H9 (cell line): Measurements from ENCODE around the gene AVEN. TPM values are rescaled to one million over a fixed set of nuclear protein-coding genes. Genes with fewer than 3 reads are reported as not detected.

Experiments used
- DNase-seq: peaks from one replicate; pipeline ENCODE4 v3.0.0-alpha.2; 2017
- H2AFZ ChIP-seq: one replicate; pipeline ENCODE4 v1.6.1; 2013; ENCODE audit warnings: mild to moderate bottlenecking, low read length, control low read depth, moderate library complexity
- H2AK5ac ChIP-seq: 2 replicates; pipeline ENCODE4 v1.6.1; 2013; ENCODE audit warnings: low read length, control low read depth, mixed read lengths; ENCODE audit not compliant: insufficient read length
- H2BK120ac ChIP-seq: one replicate; pipeline ENCODE4 v1.6.1; 2013; ENCODE audit warnings: low read depth, mild to moderate bottlenecking, low read length, control low read depth, inconsistent platforms; ENCODE audit not compliant: poor library complexity, severe bottlenecking
- H2BK12ac ChIP-seq: 2 replicates; pipeline ENCODE4 v1.6.1; 2013; ENCODE audit warnings: low read length, control low read depth, mixed read lengths, low read depth; ENCODE audit not compliant: insufficient read length
- H2BK15ac ChIP-seq: 2 replicates; pipeline ENCODE4 v1.6.1; 2013; ENCODE audit warnings: low read depth, low read length, control low read depth
- H2BK20ac ChIP-seq: one replicate; pipeline ENCODE4 v1.6.1; 2013; ENCODE audit warnings: low read depth, mild to moderate bottlenecking, low read length, control low read depth, inconsistent platforms; ENCODE audit not compliant: poor library complexity, severe bottlenecking
- H2BK5ac ChIP-seq: 2 replicates; pipeline ENCODE4 v1.6.1; 2013; ENCODE audit warnings: low read length, control low read depth, mixed read lengths; ENCODE audit not compliant: insufficient read length
- H3K14ac ChIP-seq: 2 replicates; pipeline ENCODE4 v1.6.1; 2013; ENCODE audit warnings: low read length, control low read depth; ENCODE audit not compliant: insufficient read depth
- H3K18ac ChIP-seq: 2 replicates; pipeline ENCODE4 v1.6.1; 2013; ENCODE audit warnings: low read depth, mild to moderate bottlenecking, mixed read lengths, low read length, control low read depth; ENCODE audit not compliant: insufficient read length
- H3K23ac ChIP-seq: 2 replicates; pipeline ENCODE4 v1.6.1; 2013; ENCODE audit warnings: low read length, control low read depth, mixed read lengths, low read depth; ENCODE audit not compliant: insufficient read length
- H3K23me2 ChIP-seq: 2 replicates; pipeline ENCODE4 v1.6.1; 2013; ENCODE audit warnings: low read depth, mild to moderate bottlenecking, mixed read lengths, low read length, control low read depth; ENCODE audit not compliant: insufficient read length, poor library complexity, severe bottlenecking
- H3K27ac ChIP-seq: 2 replicates; pipeline ENCODE4 v1.5.1; 2013; ENCODE audit warnings: low read length, control low read depth, mixed read lengths, low read depth; ENCODE audit not compliant: insufficient read length
- H3K27me3 ChIP-seq: 2 replicates; pipeline ENCODE4 v1.6.1; 2013; ENCODE audit warnings: low read length, control low read depth, inconsistent platforms; ENCODE audit not compliant: insufficient read depth
- H3K4ac ChIP-seq: 2 replicates; pipeline ENCODE4 v1.6.1; 2013; ENCODE audit warnings: low read depth, mild to moderate bottlenecking, control low read depth, inconsistent platforms, low read length, moderate library complexity
- H3K4me1 ChIP-seq: 2 replicates; pipeline ENCODE4 v1.6.1; 2013; ENCODE audit warnings: low read length, control low read depth, inconsistent platforms; ENCODE audit not compliant: insufficient read depth
- H3K4me2 ChIP-seq: 2 replicates; pipeline ENCODE4 v1.6.1; 2013; ENCODE audit warnings: low read length, control low read depth, mixed read lengths; ENCODE audit not compliant: insufficient read length, insufficient read depth
- H3K56ac ChIP-seq: 2 replicates; pipeline ENCODE4 v1.6.1; 2013; ENCODE audit warnings: low read depth, mild to moderate bottlenecking, mixed read lengths, low read length, control low read depth; ENCODE audit not compliant: insufficient read length
- H3K79me1 ChIP-seq: 2 replicates; pipeline ENCODE4 v1.6.1; 2013; ENCODE audit warnings: low read depth, mild to moderate bottlenecking, moderate library complexity, low read length, control low read depth, inconsistent platforms; ENCODE audit not compliant: insufficient read depth, poor library complexity, severe bottlenecking
- H3K79me2 ChIP-seq: 2 replicates; pipeline ENCODE4 v1.6.1; 2013; ENCODE audit warnings: low read length, control low read depth, inconsistent platforms; ENCODE audit not compliant: insufficient read depth
- H3K9ac ChIP-seq: 2 replicates; pipeline ENCODE4 v1.6.1; 2013; ENCODE audit warnings: low read length, control low read depth, mixed read lengths; ENCODE audit not compliant: insufficient read length; ENCODE audit errors: extremely low read depth
- H3K9me3 ChIP-seq: one replicate; pipeline ENCODE4 v1.6.1; 2013; ENCODE audit warnings: low read depth, low read length, inconsistent platforms; ENCODE audit not compliant: control insufficient read depth
- H3T11ph ChIP-seq: one replicate; pipeline ENCODE4 v1.6.1; 2013; ENCODE audit warnings: mild to moderate bottlenecking, low read length, control low read depth, inconsistent platforms
- H4K20me1 ChIP-seq: one replicate; pipeline ENCODE4 v1.6.1; 2013; ENCODE audit not compliant: control insufficient read depth, insufficient read length, insufficient read depth
- H4K5ac ChIP-seq: 2 replicates; pipeline ENCODE4 v1.6.1; 2013; ENCODE audit warnings: low read depth, mild to moderate bottlenecking, mixed read lengths, low read length, control low read depth; ENCODE audit not compliant: insufficient read length
- H4K8ac ChIP-seq: replicated peaks from 2 replicates; pipeline ENCODE4 v1.6.1; 2013; ENCODE audit warnings: low read length, control low read depth, mixed read lengths, low read depth; ENCODE audit not compliant: insufficient read length
- H4K91ac ChIP-seq: 2 replicates; pipeline ENCODE4 v1.6.1; 2013; ENCODE audit warnings: low read depth, mild to moderate bottlenecking, moderate library complexity, mixed read lengths, low read length, control low read depth; ENCODE audit not compliant: insufficient read length
- H3K27ac Mint-ChIP-seq, 3 experiments: 2 replicates in 2 of 3; 3 replicates in 1 of 3; pipeline ENCODE4 v1.8.0; 2020 to 2021; ENCODE audit warnings: mixed read lengths in 3 of 3, mild to moderate bottlenecking in 1 of 3, moderate library complexity in 1 of 3
- H3K27me3 Mint-ChIP-seq: 2 replicates; pipeline ENCODE4 v1.8.0; 2021; ENCODE audit warnings: low read depth, mild to moderate bottlenecking, moderate library complexity, mixed read lengths
- H3K36me3 Mint-ChIP-seq, 3 experiments: 2 replicates in 2 of 3; 3 replicates in 1 of 3; pipeline ENCODE4 v1.8.0; 2020 to 2021; ENCODE audit warnings: low read depth in 3 of 3, mixed read lengths in 3 of 3; ENCODE audit not compliant: insufficient read depth in 1 of 3
- H3K4me1 Mint-ChIP-seq, 2 experiments: 2 replicates each; pipeline ENCODE4 v1.8.0; 2020; ENCODE audit warnings: mixed read lengths in 2 of 2
- H3K4me3 Mint-ChIP-seq, 2 experiments: 2 replicates in 1 of 2; 3 replicates in 1 of 2; pipeline ENCODE4 v1.8.0; 2020 to 2021; ENCODE audit warnings: mild to moderate bottlenecking in 2 of 2, mixed read lengths in 2 of 2, moderate library complexity in 1 of 2
- H3K9me3 Mint-ChIP-seq, 2 experiments: 2 replicates in 1 of 2; 3 replicates in 1 of 2; pipeline ENCODE4 v1.8.0; 2020; ENCODE audit warnings: mild to moderate bottlenecking in 2 of 2, mixed read lengths in 2 of 2, moderate library complexity in 1 of 2
- WGBS: extraction: QIAGEN DNeasy Blood & Tissue Kit; methylation state at CpG from one replicate; pipeline ENCODE4 v1.1.7; 2013; ENCODE audit warnings: missing lambda C conversion rate, low lambda C conversion rate, mixed read lengths; ENCODE audit not compliant: insufficient read length; ENCODE audit errors: extremely low coverage; 5-methylcytosine and 5-hydroxymethylcytosine counted together
- total RNA-seq: library from RNA; stranded (reverse); gene quantifications from 2 replicates; pipeline ENCODE4 v1.2.1, GENCODE V29; 2021
- TF ChIP-seq, protein P1 (sequence below): fragments of 200-600 bp; sonication (generic); conservative IDR thresholded peaks from 3 replicates; pipeline ENCODE4 v1.8.0; 2021; ENCODE audit warnings: antibody characterized with exemption, mild to moderate bottlenecking

The AVEN gene
- total RNA-seq, 1 experiment from 2014 or later = 16.1 TPM

DNA sequence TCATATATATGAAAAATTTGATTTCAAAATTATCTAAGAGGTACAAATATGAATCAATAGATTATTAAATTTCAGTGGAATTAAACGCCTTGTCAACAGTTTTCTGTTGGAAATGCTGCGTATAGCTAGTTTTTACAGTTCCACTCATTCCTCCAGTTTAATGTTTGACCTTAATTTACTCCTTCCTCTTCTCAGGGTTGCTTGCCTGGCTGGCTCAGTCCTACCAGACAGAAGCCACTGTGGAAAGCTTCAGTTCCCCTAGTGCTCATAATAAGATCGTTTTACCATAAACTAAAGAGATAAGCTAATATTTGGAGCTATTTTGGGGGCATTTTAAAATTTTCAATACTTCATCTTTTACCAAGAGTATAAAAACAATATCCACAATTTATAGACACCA, 39.9 kb upstream of the AVEN start:
- H2BK12ac ChIP-seq = no peak overlapping the region
- no peak overlapping the region for H2BK5ac ChIP-seq
- Mint-ChIP-seq H3K9me3 (no peaks in the 10 kb centered on the region), H3K27me3 (no peaks in the 10 kb centered on the region; the same call in 1 of the 2 replicates), H3K4me1 (no peaks in the 10 kb centered on the region), H3K36me3 (peaks cover 0 to 7% (median 4%) of the 10 kb centered on the region in 3 experiments; a peak in 3 of 7 replicates), H3K27ac (no peak overlapping the region), H3K4me3 (no peak overlapping the region)
- no peaks in the 10 kb centered on the region for H3K4me1 ChIP-seq
- no peak overlapping the region for H3K56ac ChIP-seq
- no peak overlapping the region for H3K14ac ChIP-seq
- H3K79me1 ChIP-seq = no peaks in the 10 kb centered on the region
- H3K9me3 ChIP-seq = no peaks in the 10 kb centered on the region
- no peak overlapping the region for H4K5ac ChIP-seq
- H3K27ac ChIP-seq = no peak overlapping the region
- no peak overlapping the region for H2BK20ac ChIP-seq
- no peak overlapping the region for H4K91ac ChIP-seq
- no peak overlapping the region for H2BK120ac ChIP-seq
- DNase-seq = no peak
- H2BK15ac ChIP-seq = no peak overlapping the region
- H3K18ac ChIP-seq = no peak overlapping the region
- no peak overlapping the region for H3K9ac ChIP-seq
- no peaks in the 10 kb centered on the region for H3K79me2 ChIP-seq
- H3K4me2 ChIP-seq = no peak overlapping the region
- no peaks in the 10 kb centered on the region for H3K27me3 ChIP-seq
- H3K23ac ChIP-seq = no peak overlapping the region
- TF ChIP-seq, protein P1, sequence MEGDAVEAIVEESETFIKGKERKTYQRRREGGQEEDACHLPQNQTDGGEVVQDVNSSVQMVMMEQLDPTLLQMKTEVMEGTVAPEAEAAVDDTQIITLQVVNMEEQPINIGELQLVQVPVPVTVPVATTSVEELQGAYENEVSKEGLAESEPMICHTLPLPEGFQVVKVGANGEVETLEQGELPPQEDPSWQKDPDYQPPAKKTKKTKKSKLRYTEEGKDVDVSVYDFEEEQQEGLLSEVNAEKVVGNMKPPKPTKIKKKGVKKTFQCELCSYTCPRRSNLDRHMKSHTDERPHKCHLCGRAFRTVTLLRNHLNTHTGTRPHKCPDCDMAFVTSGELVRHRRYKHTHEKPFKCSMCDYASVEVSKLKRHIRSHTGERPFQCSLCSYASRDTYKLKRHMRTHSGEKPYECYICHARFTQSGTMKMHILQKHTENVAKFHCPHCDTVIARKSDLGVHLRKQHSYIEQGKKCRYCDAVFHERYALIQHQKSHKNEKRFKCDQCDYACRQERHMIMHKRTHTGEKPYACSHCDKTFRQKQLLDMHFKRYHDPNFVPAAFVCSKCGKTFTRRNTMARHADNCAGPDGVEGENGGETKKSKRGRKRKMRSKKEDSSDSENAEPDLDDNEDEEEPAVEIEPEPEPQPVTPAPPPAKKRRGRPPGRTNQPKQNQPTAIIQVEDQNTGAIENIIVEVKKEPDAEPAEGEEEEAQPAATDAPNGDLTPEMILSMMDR = no peak
- H3K23me2 ChIP-seq = no peaks in the 10 kb centered on the region
- no peak overlapping the region for H2AFZ ChIP-seq
- no peak overlapping the region for H3T11ph ChIP-seq
- H3K4ac ChIP-seq = no peak overlapping the region
- no peak overlapping the region for H2AK5ac ChIP-seq
- H4K20me1 ChIP-seq = no peaks in the 10 kb centered on the region
- no peak overlapping the region for H4K8ac ChIP-seq
- no CpG with 5 or more reads among the region's 3 CpGs for WGBS
